BJ (cell line): ENCODE measurements around the gene APBA2. TPM values are rescaled to one million over a fixed set of nuclear protein-coding genes. Genes with fewer than 3 reads are reported as not detected.
A peak's percentile ranks its signal among the peaks of the same experiment; 100 is the strongest.

Experiments used
- CTCF ChIA-PET: fragments of 350-600 bp; formaldehyde crosslinking; extraction: SDS; loops from one replicate; lab custom pipeline; 2021; ENCODE audit warnings: antibody characterized with exemption, inconsistent platforms; lab: Yijun Ruan, JAX
- POLR2A ChIA-PET: fragments of 300-600 bp; sonication (Branson Sonifier 250); formaldehyde crosslinking; extraction: SDS; loops from one replicate; lab custom pipeline; 2021; ENCODE audit warnings: antibody characterized with exemption; lab: Charles Lee
- DNase-seq: peaks from one replicate; pipeline ENCODE4 v3.0.0-alpha.2; 2011; ENCODE audit warnings: low read depth
- H3K27me3 ChIP-seq: 2 replicates; pipeline ENCODE4 v1.6.0; 2011; ENCODE audit warnings: low read length; ENCODE audit not compliant: control insufficient read depth, insufficient read depth
- H3K36me3 ChIP-seq: 2 replicates; pipeline ENCODE4 v1.5.1; 2011; ENCODE audit warnings: low read length; ENCODE audit not compliant: control insufficient read depth, insufficient read depth
- H3K4me3 ChIP-seq: 2 replicates; pipeline ENCODE4 v1.5.1; 2011; ENCODE audit warnings: low read depth, mild to moderate bottlenecking, control low read depth, low read length
- polyA plus RNA-seq: library from polyadenylated mRNA; depleted of rRNA; stranded (reverse); fragments of >200 nt; gene quantifications from 2 replicates; pipeline ENCODE4 v1.2.3, GENCODE V29; 2011
- TF ChIP-seq, protein P1 (sequence below): IDR thresholded peaks from 2 replicates; pipeline ENCODE4 v1.5.1; 2011; ENCODE audit warnings: low read depth, mild to moderate bottlenecking, control low read depth, inconsistent platforms, low read length, moderate library complexity; ENCODE audit not compliant: insufficient read depth

The APBA2 gene
- polyA plus RNA-seq, 1 experiment: 15.1 TPM

DNA sequence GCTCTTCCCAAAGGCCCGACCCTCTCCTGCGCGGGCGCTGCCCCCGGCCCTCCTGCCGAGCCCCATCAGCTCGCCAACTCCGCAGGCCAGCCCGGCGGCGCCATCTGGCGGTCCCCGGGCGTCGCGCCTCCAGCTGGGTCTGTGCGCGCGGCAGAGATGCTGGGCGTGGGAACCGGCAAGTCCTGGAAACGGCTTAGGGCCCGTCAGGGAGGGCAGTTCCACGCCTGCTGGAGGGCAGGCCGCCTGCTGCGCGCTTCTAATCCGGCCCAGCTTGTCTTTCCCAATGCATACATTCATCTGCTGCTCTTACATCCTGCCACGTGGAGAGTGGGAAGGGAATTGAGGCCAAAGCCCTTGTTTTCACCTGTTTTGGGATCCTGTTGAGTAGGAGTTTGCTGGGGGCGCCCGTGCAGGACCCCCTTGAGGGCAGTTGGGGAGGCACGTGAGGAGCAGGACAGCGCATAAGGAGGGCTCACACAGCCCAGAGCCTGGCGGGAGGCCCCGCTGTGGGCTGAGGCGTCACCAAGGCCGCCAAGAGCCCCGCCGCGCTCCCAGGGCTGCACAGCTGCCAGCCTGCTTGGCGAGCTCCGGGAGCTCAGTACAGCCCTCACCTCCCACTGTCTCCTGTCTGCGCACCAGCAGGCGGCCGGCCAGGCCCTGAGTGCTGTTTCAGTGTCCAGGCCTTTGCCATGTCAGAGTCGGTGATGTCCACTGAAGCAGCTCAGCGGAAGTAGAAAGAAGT, 218.2 kb downstream of the APBA2 start:
- DNase-seq: peak; percentile 13

GRCh38 chr15:29104566-29104880, 218.7 kb downstream of the APBA2 start:
- no peaks in the 10 kb centered on the region for H3K36me3 ChIP-seq
- no peak for DNase-seq
- CTCF ChIA-PET: interaction anchor here (0.9 to 4.5 kb wide), 5 partner anchors 9 to 231 kb away, joined by 3 to 78 read pairs (median 5); no protein-coding TSS in a partner anchor
- TF ChIP-seq, protein P1, sequence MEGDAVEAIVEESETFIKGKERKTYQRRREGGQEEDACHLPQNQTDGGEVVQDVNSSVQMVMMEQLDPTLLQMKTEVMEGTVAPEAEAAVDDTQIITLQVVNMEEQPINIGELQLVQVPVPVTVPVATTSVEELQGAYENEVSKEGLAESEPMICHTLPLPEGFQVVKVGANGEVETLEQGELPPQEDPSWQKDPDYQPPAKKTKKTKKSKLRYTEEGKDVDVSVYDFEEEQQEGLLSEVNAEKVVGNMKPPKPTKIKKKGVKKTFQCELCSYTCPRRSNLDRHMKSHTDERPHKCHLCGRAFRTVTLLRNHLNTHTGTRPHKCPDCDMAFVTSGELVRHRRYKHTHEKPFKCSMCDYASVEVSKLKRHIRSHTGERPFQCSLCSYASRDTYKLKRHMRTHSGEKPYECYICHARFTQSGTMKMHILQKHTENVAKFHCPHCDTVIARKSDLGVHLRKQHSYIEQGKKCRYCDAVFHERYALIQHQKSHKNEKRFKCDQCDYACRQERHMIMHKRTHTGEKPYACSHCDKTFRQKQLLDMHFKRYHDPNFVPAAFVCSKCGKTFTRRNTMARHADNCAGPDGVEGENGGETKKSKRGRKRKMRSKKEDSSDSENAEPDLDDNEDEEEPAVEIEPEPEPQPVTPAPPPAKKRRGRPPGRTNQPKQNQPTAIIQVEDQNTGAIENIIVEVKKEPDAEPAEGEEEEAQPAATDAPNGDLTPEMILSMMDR: no peak
- no peak overlapping the region for H3K4me3 ChIP-seq
- H3K27me3 ChIP-seq: no peaks in the 10 kb centered on the region
- POLR2A ChIA-PET: no interaction called here

More for the DNA sequence above, 218.2 kb downstream of the APBA2 start:
- ChIA-PET POLR2A (no interaction called here), CTCF (interaction anchor here (0.7 to 4.5 kb wide), 18 partner anchors 8 to 230 kb away, joined by 3 to 78 read pairs (median 4); no protein-coding TSS in a partner anchor)
- TF ChIP-seq, protein P1: peak; percentile 78
- H3K36me3 ChIP-seq: no peaks in the 10 kb centered on the region
- peak overlapping the region; percentile 42 for H3K4me3 ChIP-seq
- H3K27me3 ChIP-seq: no peaks in the 10 kb centered on the region

- TF ChIP-seq, protein P1: no peak
- Histone ChIP-seq H3K36me3 (no peaks in the 10 kb centered on the region), H3K27me3 (no peaks in the 10 kb centered on the region), H3K4me3 (no peak overlapping the region)
- DNase-seq: no peak
- ChIA-PET CTCF (interaction anchor here (1.1 to 4.5 kb wide), 3 partner anchors 15 to 231 kb away, joined by 3 to 78 read pairs (median 5); no protein-coding TSS in a partner anchor), POLR2A (no interaction called here)
Measured at GRCh38 chr15:29105151-29105854, 219.5 kb downstream of the APBA2 start.

GRCh38 chr15:29106116-29106515, 220.3 kb downstream of the APBA2 start:
- TF ChIP-seq, protein P1: no peak
- CTCF ChIA-PET: interaction anchor here (1.1 to 2.1 kb wide), 2 partner anchors 34 to 149 kb away, joined by 3 to 5 read pairs; no protein-coding TSS in a partner anchor
- POLR2A ChIA-PET: no interaction called here
- no peaks in the 10 kb centered on the region for H3K27me3 ChIP-seq
- no peaks in the 10 kb centered on the region for H3K36me3 ChIP-seq
- no peak overlapping the region for H3K4me3 ChIP-seq
- no peak for DNase-seq
